ENCODE measurements around the gene GNG5. TPM values are rescaled to one million over a fixed set of nuclear protein-coding genes. Genes with fewer than 3 reads are reported as not detected.
"Not testable (repeated sequence)": the region's sequence is repeated elsewhere in the genome, so short reads cannot be mapped to it uniquely, and the experiment has no call there.

Gene GNG5
- total and polyA plus RNA-seq, 2 experiments from 2014 or later: 71.5 to 674 TPM

- TF ChIP-seq NANOG (IDR thresholded peaks at IDR 0.05; ENCODE audit: borderline replicate concordance) (no peak), REST (IDR thresholded peaks at IDR 0.05; ENCODE audit: unreplicated experiment) (no peak), ZNF114 (CRISPR knock-in tag; IDR thresholded peaks at IDR 0.05) (no peak), EZH2 (IDR thresholded peaks at IDR 0.05; ENCODE audit: low read depth, unreplicated experiment) (no peak)
These were observed 55.5 kb downstream of the GNG5 start (continued) for GRCh38 chr1:84450910-84451309.

GRCh38 chr1:84448704-84449103 lies 57.7 kb downstream of the GNG5 start:
- not testable (repeated sequence) for H3K4me1 Mint-ChIP-seq; H3K4me3 Mint-ChIP-seq; H3F3A ChIP-seq (replicated peaks; ENCODE audit: low read depth); H4K20me1 ChIP-seq (replicated peaks; ENCODE audit: insufficient read depth); H3K9me3 Mint-ChIP-seq; H3K4me3 ChIP-seq; DNase-seq (ENCODE audit: low spot score); H3K27ac ChIP-seq (ENCODE audit: low read depth); ATAC-seq; H3K36me3 Mint-ChIP-seq (ENCODE audit: low read depth); H3K27me3 Mint-ChIP-seq (ENCODE audit: insufficient read depth, low read depth, poor library complexity); H2AFZ ChIP-seq; H3K27me3 ChIP-seq (ENCODE audit: insufficient read depth); H3K27ac Mint-ChIP-seq; H3K79me2 ChIP-seq (replicated peaks; ENCODE audit: insufficient read depth); H3K4me2 ChIP-seq; H3K36me3 ChIP-seq (ENCODE audit: insufficient read depth); H3K9me2 ChIP-seq (ENCODE audit: insufficient read depth); H3K4me1 ChIP-seq (ENCODE audit: insufficient read depth)

Other genes with a start within 250 kb of the GNG5 start
- gene SAMD13, start 204.9 kb downstream of the GNG5 start, total RNA-seq (2014; rRNA removed; shearing (Covaris generic)): 3.6 and 4.7 TPM in 2 replicates
- 2.1 and 2.5 TPM in 2 replicates for gene SAMD13, start 204.9 kb downstream of the GNG5 start, polyA plus RNA-seq (2016; fragmentation: Nextera tagmentation; extraction: Ambion mirVana)
- not detected in 2 replicates for gene DNASE2B, start 108.1 kb downstream of the GNG5 start, total RNA-seq (2014; rRNA removed; shearing (Covaris generic))
- not detected in 2 replicates for gene DNASE2B, start 108.1 kb downstream of the GNG5 start, polyA plus RNA-seq (2016; fragmentation: Nextera tagmentation; extraction: Ambion mirVana)
- gene RPF1, start 27.3 kb downstream of the GNG5 start, total RNA-seq (2014; rRNA removed; shearing (Covaris generic)): 56.4 and 62.6 TPM in 2 replicates
- gene RPF1, start 27.3 kb downstream of the GNG5 start, polyA plus RNA-seq (2016; fragmentation: Nextera tagmentation; extraction: Ambion mirVana): 57.1 and 58.9 TPM in 2 replicates
- gene SPATA1, start 195 bp downstream of the GNG5 start, total RNA-seq (2014; rRNA removed; shearing (Covaris generic)): not detected in 2 replicates
- gene SPATA1, start 195 bp downstream of the GNG5 start, polyA plus RNA-seq (2016; fragmentation: Nextera tagmentation; extraction: Ambion mirVana): 2.8 and 3.3 TPM in 2 replicates
- gene CTBS, start 67.9 kb upstream of the GNG5 start, total RNA-seq (2014; rRNA removed; shearing (Covaris generic)): 5.1 and 5.2 TPM in 2 replicates
- 2.9 and 4.3 TPM in 2 replicates for gene CTBS, start 67.9 kb upstream of the GNG5 start, polyA plus RNA-seq (2016; fragmentation: Nextera tagmentation; extraction: Ambion mirVana)
- 27.5 and 28.4 TPM in 2 replicates for gene SSX2IP, start 183.9 kb upstream of the GNG5 start, total RNA-seq (2014; rRNA removed; shearing (Covaris generic))
- gene SSX2IP, start 183.9 kb upstream of the GNG5 start, polyA plus RNA-seq (2016; fragmentation: Nextera tagmentation; extraction: Ambion mirVana): 20.1 and 23.2 TPM in 2 replicates

Measured in GM23338 (cell line).